IPS DF 6.9 (cell line): ENCODE data around the gene PNO1.

Experiments
- DNase-seq: peaks from one replicate; pipeline ENCODE4 v3.0.0-alpha.2; 2013; ENCODE audit warnings: low read depth, low spot score
- H3K27ac ChIP-seq: one replicate; pipeline ENCODE4 v1.5.1; 2013; ENCODE audit warnings: low read length, control low read depth
- H3K27me3 ChIP-seq: 2 replicates; pipeline ENCODE4 v1.6.1; 2013; ENCODE audit warnings: mild to moderate bottlenecking, low read length; ENCODE audit not compliant: control insufficient read depth, insufficient read depth
- H3K36me3 ChIP-seq: 2 replicates; pipeline ENCODE4 v1.6.1; 2013; ENCODE audit warnings: low read length; ENCODE audit not compliant: control insufficient read depth, insufficient read depth
- H3K4me1 ChIP-seq: 2 replicates; pipeline ENCODE4 v1.6.1; 2013; ENCODE audit warnings: low read length; ENCODE audit not compliant: control insufficient read depth, insufficient read depth
- H3K4me3 ChIP-seq: 2 replicates; pipeline ENCODE4 v1.5.1; 2013; ENCODE audit warnings: mild to moderate bottlenecking, low read length
- H3K9me3 ChIP-seq: 2 replicates; pipeline ENCODE4 v1.6.1; 2013; ENCODE audit warnings: low read length, inconsistent platforms; ENCODE audit not compliant: control insufficient read depth, insufficient read depth
- WGBS: extraction: QIAGEN DNeasy Blood & Tissue Kit; methylation state at CpG from one replicate; pipeline ENCODE4 v1.1.7; 2013; ENCODE audit warnings: mixed read lengths, missing lambda C conversion rate; ENCODE audit not compliant: insufficient read length, insufficient coverage; 5-methylcytosine and 5-hydroxymethylcytosine counted together

The PNO1 gene

DNA sequence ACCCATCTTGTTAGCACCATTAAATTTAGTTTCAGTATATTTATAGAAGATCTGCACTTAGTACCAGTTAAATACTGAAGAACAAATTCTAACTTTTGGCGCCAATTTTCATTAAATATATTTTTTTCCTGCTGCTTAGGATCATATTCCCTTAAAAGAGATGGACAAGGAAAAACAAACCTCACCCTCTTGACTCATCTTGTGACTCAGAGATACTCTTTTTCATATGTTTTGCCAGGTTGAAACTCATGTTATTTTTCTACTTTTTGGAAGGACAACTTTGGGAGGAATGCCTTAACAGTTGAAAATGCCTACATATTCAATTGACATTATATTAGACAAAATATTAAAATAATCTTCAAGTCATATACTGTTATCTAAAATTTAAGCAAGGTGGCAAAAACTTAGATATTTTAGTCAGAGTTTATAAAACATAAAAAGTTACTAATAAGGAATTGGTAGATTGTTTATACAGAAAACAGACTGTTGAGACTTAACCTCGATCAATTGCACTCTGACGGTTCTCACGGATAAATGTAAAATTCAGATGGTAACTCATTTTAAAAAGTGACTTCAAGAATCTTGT is 36.2 kb downstream of the PNO1 start:
- no peaks in the 10 kb centered on the region for H3K36me3 ChIP-seq
- H3K4me1 ChIP-seq = no peaks in the 10 kb centered on the region
- no peak for DNase-seq
- WGBS = no CpG with 5 or more reads among the region's 4 CpGs
- no peak overlapping the region for H3K27ac ChIP-seq
- H3K27me3 ChIP-seq = no peaks in the 10 kb centered on the region
- no peak overlapping the region for H3K4me3 ChIP-seq
- no peaks in the 10 kb centered on the region for H3K9me3 ChIP-seq

DNA sequence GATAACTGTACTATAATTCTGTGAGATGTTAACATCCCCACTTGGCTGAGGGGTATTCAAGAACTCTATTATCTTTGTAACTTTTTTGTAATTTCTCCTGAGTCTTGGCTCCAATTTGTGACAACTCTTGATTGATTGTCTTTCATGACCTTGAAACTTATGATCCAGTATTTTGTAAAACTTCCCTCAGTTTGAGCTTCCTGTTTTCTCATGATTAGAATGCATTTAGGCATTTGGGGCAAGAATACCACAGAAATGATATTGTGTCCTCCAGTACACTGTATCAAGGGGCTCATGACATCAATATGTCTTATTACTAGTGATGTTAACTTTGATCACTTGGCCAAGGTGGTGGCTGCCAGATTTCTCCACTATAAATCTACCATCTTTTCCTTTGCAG is 37.4 kb downstream of the PNO1 start:
- Histone ChIP-seq H3K9me3 (no peaks in the 10 kb centered on the region), H3K4me1 (no peaks in the 10 kb centered on the region), H3K27ac (no peak overlapping the region), H3K36me3 (no peaks in the 10 kb centered on the region), H3K27me3 (no peaks in the 10 kb centered on the region), H3K4me3 (no peak overlapping the region)
- no peak for DNase-seq

DNA sequence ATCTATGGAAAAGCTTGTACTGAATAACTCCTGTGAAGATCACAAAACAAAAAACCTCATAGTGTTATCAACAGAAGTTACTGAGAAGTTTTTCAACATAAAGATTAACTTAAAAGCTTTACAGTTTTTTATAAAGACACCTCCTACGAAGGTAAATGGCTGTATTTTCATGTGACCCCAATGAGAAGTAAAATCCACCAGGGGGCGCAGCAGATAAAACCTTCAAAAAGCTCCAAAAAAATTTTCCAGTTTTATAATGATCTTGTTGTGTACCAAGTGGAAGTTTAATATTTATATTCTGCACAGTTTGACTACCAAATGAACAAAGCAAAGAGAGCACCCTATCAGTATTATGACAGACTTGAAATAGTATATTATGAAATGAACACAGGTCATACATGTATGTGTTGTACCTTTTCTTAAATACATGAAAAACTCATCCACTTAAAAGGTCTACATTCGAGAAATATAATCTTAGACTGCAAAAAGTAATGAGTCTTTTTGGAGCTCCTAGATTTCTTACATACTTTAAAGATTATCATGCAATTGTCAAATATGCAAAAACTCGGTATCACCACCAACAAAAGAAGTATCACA is 38.5 kb downstream of the PNO1 start:
- Histone ChIP-seq H3K36me3 (no peaks in the 10 kb centered on the region), H3K4me1 (no peaks in the 10 kb centered on the region), H3K27me3 (no peaks in the 10 kb centered on the region), H3K9me3 (no peaks in the 10 kb centered on the region), H3K27ac (no peak overlapping the region), H3K4me3 (no peak overlapping the region)
- WGBS = no CpG with 5 or more reads among the region's 4 CpGs
- DNase-seq = no peak

DNA sequence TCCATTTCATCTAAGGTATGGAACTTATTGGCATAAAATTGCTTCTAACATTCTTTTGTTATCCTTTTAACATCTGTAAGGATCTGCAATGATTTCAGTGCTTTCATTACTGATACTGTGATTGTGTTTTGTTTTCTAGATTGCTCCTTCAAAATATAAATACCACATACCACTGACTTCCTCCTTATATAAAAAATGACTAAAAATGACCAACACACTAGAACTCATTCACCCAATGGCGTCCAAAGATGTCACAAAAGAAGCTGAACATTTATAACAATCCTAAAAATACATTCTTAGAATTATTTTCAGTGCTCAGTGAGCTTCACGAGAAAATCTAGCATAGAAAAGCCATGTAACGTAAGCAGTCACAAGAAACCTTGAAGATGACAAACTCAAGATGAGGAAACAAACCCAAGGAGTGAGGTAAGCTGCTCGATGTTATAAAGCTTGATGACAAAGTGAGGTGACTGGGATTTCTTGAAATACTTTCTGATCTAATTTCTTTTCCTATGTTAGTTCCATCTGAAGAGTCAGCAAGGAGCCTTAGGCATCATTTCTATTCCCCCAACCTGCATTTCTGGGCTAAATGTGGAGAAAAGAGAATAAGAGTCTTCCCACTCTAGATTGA is 42.6 kb downstream of the PNO1 start:
- DNase-seq = no peak
- H3K4me1 ChIP-seq = no peaks in the 10 kb centered on the region
- WGBS = no CpG with 5 or more reads among the region's 4 CpGs
- no peaks in the 10 kb centered on the region for H3K9me3 ChIP-seq
- no peak overlapping the region for H3K4me3 ChIP-seq
- H3K27me3 ChIP-seq = no peaks in the 10 kb centered on the region
- no peak overlapping the region for H3K27ac ChIP-seq
- H3K36me3 ChIP-seq = no peaks in the 10 kb centered on the region

DNA sequence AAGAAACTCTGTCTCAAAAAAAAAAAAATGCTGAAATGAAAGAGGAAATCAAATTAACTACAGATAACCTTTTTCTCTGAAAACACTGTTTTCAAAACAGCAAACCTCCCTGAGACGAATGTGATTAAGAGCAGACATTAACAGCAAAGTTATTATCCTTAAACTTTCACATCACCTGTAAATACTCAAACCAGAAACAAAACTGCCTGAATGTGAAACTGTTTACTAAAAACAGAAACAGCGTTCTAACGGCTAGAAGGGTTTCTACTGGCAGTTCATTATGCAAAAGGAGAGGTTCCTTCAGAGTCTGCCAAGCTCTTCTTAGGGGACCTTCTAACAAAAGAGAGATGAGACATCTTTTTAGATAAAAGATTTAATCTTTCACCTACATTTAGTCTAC is 45.9 kb downstream of the PNO1 start:
- DNase-seq = no peak
- no peaks in the 10 kb centered on the region for H3K9me3 ChIP-seq
- H3K27me3 ChIP-seq = no peaks in the 10 kb centered on the region
- no peak overlapping the region for H3K27ac ChIP-seq
- H3K4me1 ChIP-seq = no peaks in the 10 kb centered on the region
- H3K36me3 ChIP-seq = no peaks in the 10 kb centered on the region
- no peak overlapping the region for H3K4me3 ChIP-seq
- WGBS = no CpG with 5 or more reads among the region's 3 CpGs

DNA sequence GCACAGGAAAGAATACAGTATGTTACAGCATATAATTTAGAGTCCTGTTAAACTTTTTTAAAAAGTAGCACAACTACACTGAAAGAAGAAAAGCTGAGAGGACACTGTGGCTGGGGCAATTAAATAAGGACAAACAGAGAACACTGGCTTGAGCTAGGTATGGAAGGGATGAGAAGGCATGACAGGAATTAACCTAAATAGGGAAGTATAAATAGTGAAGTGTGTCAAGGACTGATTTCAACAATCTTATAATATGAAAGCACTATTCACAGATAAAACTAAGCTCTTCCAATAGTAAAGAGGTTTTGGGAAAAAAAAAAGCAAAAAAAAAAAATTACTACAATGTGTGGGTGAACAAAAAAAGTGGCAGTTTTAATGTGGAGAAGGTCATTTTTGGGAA is 49.1 kb downstream of the PNO1 start:
- Histone ChIP-seq H3K27me3 (no peaks in the 10 kb centered on the region), H3K4me1 (no peaks in the 10 kb centered on the region), H3K4me3 (no peak overlapping the region), H3K9me3 (no peaks in the 10 kb centered on the region), H3K27ac (no peak overlapping the region), H3K36me3 (no peaks in the 10 kb centered on the region)
- no peak for DNase-seq

DNA sequence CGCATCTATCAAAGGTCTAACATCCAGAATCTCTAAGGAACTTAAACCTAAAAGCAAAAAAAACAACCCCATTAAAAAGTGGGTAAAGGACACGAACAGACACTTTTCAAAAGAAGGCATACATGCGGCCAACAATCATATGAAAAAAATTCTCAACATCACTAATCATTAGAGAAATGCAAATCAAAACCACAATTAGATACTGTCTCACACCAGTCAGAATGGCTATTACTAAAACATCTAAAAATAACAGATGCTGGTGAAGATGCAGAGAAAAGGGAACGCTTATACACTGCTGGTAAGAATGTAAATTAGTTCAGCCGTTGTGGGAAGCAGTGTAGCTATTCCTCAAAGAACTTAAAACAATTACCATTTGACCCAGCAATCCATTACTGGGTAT is 56.7 kb downstream of the PNO1 start:
- H3K4me3 ChIP-seq = no peak overlapping the region
- H3K27ac ChIP-seq = no peak overlapping the region
- DNase-seq = no peak
- H3K9me3 ChIP-seq = no peaks in the 10 kb centered on the region
- no CpG with 5 or more reads among the region's 5 CpGs for WGBS
- H3K27me3 ChIP-seq = no peaks in the 10 kb centered on the region
- no peaks in the 10 kb centered on the region for H3K4me1 ChIP-seq
- H3K36me3 ChIP-seq = no peaks in the 10 kb centered on the region

DNA sequence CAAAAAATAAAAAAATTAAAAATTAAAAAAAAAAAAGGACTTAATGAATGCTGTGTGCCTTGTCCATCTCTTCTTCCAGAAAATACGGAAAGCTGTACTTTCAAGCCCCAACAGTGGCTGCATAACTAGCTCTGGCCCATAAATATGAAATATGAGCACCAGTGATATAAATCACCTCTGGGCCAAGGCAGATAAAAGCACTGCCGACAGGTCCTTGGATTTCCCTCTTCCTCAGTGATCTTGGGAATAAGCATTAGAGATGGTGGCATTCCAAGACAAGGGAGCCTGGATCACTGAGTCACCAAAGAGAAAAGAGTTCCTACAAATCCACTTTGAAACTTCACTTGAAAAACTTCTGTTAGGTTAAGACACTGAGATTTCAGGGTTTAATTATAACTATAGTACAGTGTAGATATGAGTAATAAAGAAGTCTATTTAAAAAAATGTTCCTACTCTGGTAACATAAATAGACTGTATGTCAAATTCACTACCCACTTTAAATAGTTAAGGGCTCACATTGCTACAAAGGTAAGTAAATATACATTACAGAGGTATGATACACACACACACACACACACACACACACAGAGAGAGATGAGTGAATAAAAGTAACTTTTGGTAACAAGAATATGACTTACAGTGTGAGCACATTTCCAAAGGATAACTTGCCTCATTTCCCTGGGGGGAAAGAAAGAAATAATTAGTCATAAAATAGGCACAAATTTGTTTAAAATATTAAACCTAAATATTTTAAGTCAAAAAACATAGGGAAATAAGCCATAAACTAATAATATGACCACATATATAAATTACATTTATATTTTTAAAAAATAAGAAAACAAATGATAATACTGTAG is 59.0 kb downstream of the PNO1 start:
- Histone ChIP-seq H3K27ac (no peak overlapping the region), H3K27me3 (no peaks in the 10 kb centered on the region), H3K4me1 (no peaks in the 10 kb centered on the region), H3K36me3 (no peaks in the 10 kb centered on the region), H3K4me3 (no peak overlapping the region), H3K9me3 (no peaks in the 10 kb centered on the region)
- no peak for DNase-seq
- WGBS = no CpG with 5 or more reads among the region's 2 CpGs

DNA sequence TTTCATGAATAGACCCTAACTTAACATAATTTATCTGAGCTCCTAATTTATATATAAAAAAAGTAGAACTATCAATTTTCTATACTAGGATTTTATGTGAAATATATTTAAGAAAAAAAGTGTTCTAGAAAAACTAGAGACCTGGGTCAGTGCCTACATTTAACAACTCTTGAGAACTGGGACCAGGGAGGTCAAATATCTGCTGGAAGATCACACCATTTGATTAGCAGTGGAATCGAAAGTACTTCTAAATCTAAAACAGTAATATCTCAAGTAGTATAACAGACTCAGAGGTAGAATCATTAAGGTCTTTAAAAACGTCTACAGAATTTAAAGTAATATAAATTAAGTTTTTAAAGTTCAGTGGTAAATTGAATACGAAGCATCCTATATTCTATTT is 60.0 kb downstream of the PNO1 start:
- H3K27ac ChIP-seq = no peak overlapping the region
- no peaks in the 10 kb centered on the region for H3K4me1 ChIP-seq
- H3K27me3 ChIP-seq = no peaks in the 10 kb centered on the region
- H3K4me3 ChIP-seq = no peak overlapping the region
- WGBS = no CpG with 5 or more reads among the region's 3 CpGs
- H3K36me3 ChIP-seq = no peaks in the 10 kb centered on the region
- no peak for DNase-seq
- no peaks in the 10 kb centered on the region for H3K9me3 ChIP-seq

DNA sequence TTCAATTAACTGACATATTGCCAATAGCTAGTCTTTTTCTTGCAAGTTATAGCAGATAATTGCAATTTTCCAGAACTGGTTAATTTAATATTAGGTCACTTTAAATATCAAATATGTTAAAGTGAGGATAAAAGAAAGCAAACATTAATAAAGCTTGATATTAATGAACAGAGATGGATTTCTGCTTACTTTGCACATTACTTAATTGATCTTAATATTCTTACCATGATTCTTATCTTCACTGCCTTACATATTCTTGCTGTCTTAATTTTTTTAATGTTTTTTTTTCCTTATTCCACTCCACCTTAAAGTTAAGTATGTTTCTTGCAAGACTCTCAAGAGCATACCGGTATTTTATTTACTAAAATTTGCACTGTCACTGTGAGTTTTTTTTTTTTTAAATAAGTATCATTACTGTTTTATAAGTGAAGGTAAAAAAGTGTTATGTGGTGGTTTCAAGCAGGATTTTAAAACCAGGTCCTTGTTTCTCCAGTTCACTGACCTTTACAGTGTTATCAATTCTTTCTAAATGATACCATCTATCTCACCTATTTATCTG is 60.7 kb downstream of the PNO1 start:
- Histone ChIP-seq H3K36me3 (no peaks in the 10 kb centered on the region; the same call in 1 of the 2 replicates), H3K4me1 (no peaks in the 10 kb centered on the region), H3K9me3 (no peaks in the 10 kb centered on the region), H3K27ac (no peak overlapping the region), H3K4me3 (no peak overlapping the region), H3K27me3 (no peaks in the 10 kb centered on the region)
- no CpG with 5 or more reads among the region's 1 CpG for WGBS
- no peak for DNase-seq
